GM19455 (cell line): ENCODE measurements around the gene SOX10.
"Not testable (repeated sequence)": the region's sequence is repeated elsewhere in the genome, so short reads cannot be mapped to it uniquely, and the experiment has no call there.

Source experiments
- ATAC-seq: cut with Tn5 transposase; IDR thresholded peaks from one replicate; pipeline ENCODE4 v1.9.1; 2021; ENCODE audit not compliant: unreplicated experiment

Gene SOX10

GRCh38 chr22:37986371-37986770 is 2.0 kb upstream of the SOX10 start:
- no peak for ATAC-seq

- no peak for ATAC-seq
Measured at GRCh38 chr22:37985751-37986281, 1.5 kb upstream of the SOX10 start.

GRCh38 chr22:37985050-37985585 is 763 bp upstream of the SOX10 start:
- ATAC-seq: no peak

GRCh38 chr22:37982938-37983859 is 1.2 kb downstream of the SOX10 start:
- ATAC-seq: no peak

GRCh38 chr22:37982151-37982785 is 2.1 kb downstream of the SOX10 start:
- ATAC-seq: no peak

GRCh38 chr22:37981282-37982011 is 2.9 kb downstream of the SOX10 start:
- ATAC-seq: no peak

- ATAC-seq: no peak
Measured at GRCh38 chr22:37979782-37980181, 4.6 kb downstream of the SOX10 start.

GRCh38 chr22:37976547-37976946 is 7.8 kb downstream of the SOX10 start:
- no peak for ATAC-seq

GRCh38 chr22:37976022-37976421 is 8.3 kb downstream of the SOX10 start:
- not testable (repeated sequence) for ATAC-seq

GRCh38 chr22:37975153-37975552 is 9.2 kb downstream of the SOX10 start:
- ATAC-seq: no peak

- no peak for ATAC-seq
Measured at GRCh38 chr22:37973271-37974170, 10.8 kb downstream of the SOX10 start.

- no peak for ATAC-seq
Measured at GRCh38 chr22:37972527-37972926, 11.8 kb downstream of the SOX10 start.

- ATAC-seq: no peak
Measured at GRCh38 chr22:37971475-37972434, 12.6 kb downstream of the SOX10 start.

GRCh38 chr22:37970864-37971263 is 13.5 kb downstream of the SOX10 start:
- ATAC-seq: no peak

GRCh38 chr22:37968452-37969251 is 15.7 kb downstream of the SOX10 start:
- no peak for ATAC-seq

- ATAC-seq: no peak
Measured at GRCh38 chr22:37967637-37968451, 16.5 kb downstream of the SOX10 start.

- no peak for ATAC-seq
Measured at GRCh38 chr22:37967147-37967546, 17.2 kb downstream of the SOX10 start.
